Peyer's patch (tissue), 4 donors: ENCODE results near the gene NDUFAF8.

Source experiments
- POLR2A ChIP-seq, 2 donors: fragments of 450-650 bp; IDR thresholded peaks; one replicate each; pipeline ENCODE4 v1.5.1; 2017; ENCODE audit warnings: antibody characterized with exemption in 2 of 2, mild to moderate bottlenecking in 2 of 2, moderate library complexity in 2 of 2
- TF ChIP-seq, protein P1 (sequence below), 6 experiments: fragments of 450-650 bp in 4 of 6; fragments of 200-600 bp in 2 of 6; sonication (generic) in 1 of 6; IDR thresholded peaks; one replicate each; pipeline ENCODE4 v1.5.1; 2017 to 2019; ENCODE audit warnings: antibody characterized with exemption in 6 of 6, mild to moderate bottlenecking in 3 of 6, moderate library complexity in 1 of 6

DNA sequence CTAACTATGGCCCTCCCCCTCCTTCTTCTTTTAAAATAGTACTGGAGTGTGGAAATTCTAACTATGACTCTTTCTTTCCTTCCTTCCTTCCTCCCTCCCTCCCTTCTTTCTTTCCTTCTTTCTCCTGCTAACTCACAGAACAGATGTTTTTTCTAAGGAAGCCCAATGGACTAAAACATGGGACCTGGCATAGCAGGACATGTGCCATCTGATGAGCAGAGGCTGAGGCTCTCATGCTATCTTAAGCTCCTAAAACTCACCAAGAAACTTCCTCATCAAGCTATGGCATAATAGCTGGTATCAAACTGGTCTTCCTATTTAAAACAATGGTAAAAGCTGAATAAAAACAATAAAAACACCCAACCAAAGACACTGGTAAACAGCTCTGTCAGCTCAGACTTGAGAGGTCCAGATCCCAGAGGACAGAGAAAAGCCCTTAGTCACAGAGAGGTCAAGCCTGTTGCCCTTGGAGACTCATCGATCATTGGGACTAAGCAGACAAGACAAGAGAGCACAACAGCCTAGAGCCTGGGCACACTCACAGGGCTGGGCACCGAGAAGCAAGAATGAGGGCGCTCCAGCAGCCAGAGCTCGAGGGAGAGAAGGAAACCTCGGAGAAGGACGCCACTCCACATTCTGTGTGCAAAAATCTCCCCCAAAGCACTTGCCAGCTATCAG is 28.4 kb downstream of the NDUFAF8 start:
- TF ChIP-seq POLR2A (IDR thresholded peaks at IDR 0.05): no peak
- TF ChIP-seq, protein P1, sequence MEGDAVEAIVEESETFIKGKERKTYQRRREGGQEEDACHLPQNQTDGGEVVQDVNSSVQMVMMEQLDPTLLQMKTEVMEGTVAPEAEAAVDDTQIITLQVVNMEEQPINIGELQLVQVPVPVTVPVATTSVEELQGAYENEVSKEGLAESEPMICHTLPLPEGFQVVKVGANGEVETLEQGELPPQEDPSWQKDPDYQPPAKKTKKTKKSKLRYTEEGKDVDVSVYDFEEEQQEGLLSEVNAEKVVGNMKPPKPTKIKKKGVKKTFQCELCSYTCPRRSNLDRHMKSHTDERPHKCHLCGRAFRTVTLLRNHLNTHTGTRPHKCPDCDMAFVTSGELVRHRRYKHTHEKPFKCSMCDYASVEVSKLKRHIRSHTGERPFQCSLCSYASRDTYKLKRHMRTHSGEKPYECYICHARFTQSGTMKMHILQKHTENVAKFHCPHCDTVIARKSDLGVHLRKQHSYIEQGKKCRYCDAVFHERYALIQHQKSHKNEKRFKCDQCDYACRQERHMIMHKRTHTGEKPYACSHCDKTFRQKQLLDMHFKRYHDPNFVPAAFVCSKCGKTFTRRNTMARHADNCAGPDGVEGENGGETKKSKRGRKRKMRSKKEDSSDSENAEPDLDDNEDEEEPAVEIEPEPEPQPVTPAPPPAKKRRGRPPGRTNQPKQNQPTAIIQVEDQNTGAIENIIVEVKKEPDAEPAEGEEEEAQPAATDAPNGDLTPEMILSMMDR (IDR thresholded peaks at IDR 0.05): no peak
